Uterus (tissue), 2 donors: ENCODE data around the gene SLC16A6.

Experiments used
- CTCF ChIP-seq, 4 experiments: fragments of 200-600 bp in 2 of 4; fragments of 450-650 bp in 2 of 4; sonication (generic) in 2 of 4; IDR thresholded peaks; one replicate each; pipeline ENCODE4 v1.5.1; 2016 to 2019; ENCODE audit warnings: antibody characterized with exemption in 4 of 4, mild to moderate bottlenecking in 2 of 4, moderate library complexity in 1 of 4
- POLR2A ChIP-seq, 2 donors: fragments of 450-650 bp; IDR thresholded peaks; one replicate each; pipeline ENCODE4 v1.6.1; 2016; ENCODE audit warnings: antibody characterized with exemption in 2 of 2, mild to moderate bottlenecking in 1 of 2, moderate library complexity in 1 of 2

- TF ChIP-seq CTCF (IDR thresholded peaks at IDR 0.05) (no peak), POLR2A (IDR thresholded peaks at IDR 0.05) (no peak)
Measured at GRCh38 chr17:68297195-68297594, 6.3 kb upstream of the SLC16A6 start.
